Neuronal stem cell (in vitro differentiated cells): ENCODE measurements around the gene THAP2.
"Not testable (repeated sequence)": the region's sequence is repeated elsewhere in the genome, so short reads cannot be mapped to it uniquely, and the experiment has no call there.

ENCODE experiments used
- DNase-seq: peaks from one replicate; pipeline ENCODE4 v3.0.0-alpha.2; 2013; ENCODE audit warnings: low spot score
- H2AFZ ChIP-seq: one replicate; pipeline ENCODE4 v1.6.1; 2013; ENCODE audit warnings: mild to moderate bottlenecking, low read length, inconsistent platforms
- H2AK5ac ChIP-seq: 2 replicates; pipeline ENCODE4 v1.6.1; 2013; ENCODE audit warnings: low read depth, mild to moderate bottlenecking, inconsistent platforms, low read length, moderate library complexity, mixed read lengths
- H2BK120ac ChIP-seq: 2 replicates; pipeline ENCODE4 v1.6.1; 2013; ENCODE audit warnings: low read depth, mild to moderate bottlenecking, inconsistent platforms, low read length, moderate library complexity, mixed read lengths
- H2BK12ac ChIP-seq: one replicate; pipeline ENCODE4 v1.6.1; 2013; ENCODE audit warnings: low read length, inconsistent platforms
- H2BK15ac ChIP-seq: 2 replicates; pipeline ENCODE4 v1.6.1; 2013; ENCODE audit warnings: mild to moderate bottlenecking, low read length, inconsistent platforms, mixed read lengths
- H2BK5ac ChIP-seq: one replicate; pipeline ENCODE4 v1.6.1; 2013; ENCODE audit warnings: inconsistent platforms, mild to moderate bottlenecking, low read length, moderate library complexity
- H3K14ac ChIP-seq: one replicate; pipeline ENCODE4 v1.6.1; 2013; ENCODE audit warnings: low read length, inconsistent platforms
- H3K18ac ChIP-seq: 2 replicates; pipeline ENCODE4 v1.6.1; 2013; ENCODE audit warnings: low read length, inconsistent platforms
- H3K23ac ChIP-seq: 2 replicates; pipeline ENCODE4 v1.6.1; 2013; ENCODE audit warnings: low read depth, mild to moderate bottlenecking, mixed read lengths, low read length, inconsistent platforms; ENCODE audit not compliant: poor library complexity
- H3K27ac ChIP-seq: replicated peaks from 3 replicates; pipeline ENCODE4 v1.5.1; 2013; ENCODE audit warnings: low read length, inconsistent platforms
- H3K27me3 ChIP-seq, 3 experiments: 2 replicates each; pipeline ENCODE4 v1.6.1; 2013; ENCODE audit warnings: low read length in 3 of 3, mild to moderate bottlenecking in 2 of 3, inconsistent platforms in 1 of 3, low read depth in 1 of 3, mixed read lengths in 1 of 3, moderate library complexity in 1 of 3; ENCODE audit not compliant: control insufficient read depth in 3 of 3, insufficient read depth in 3 of 3
- H3K36me3 ChIP-seq, 2 donors: replicated peaks in 1 of 2; 2 replicates each; pipeline ENCODE4 v1.6.1; 2013; ENCODE audit warnings: low read length in 2 of 2; ENCODE audit not compliant: control insufficient read depth in 2 of 2, insufficient read depth in 2 of 2
- H3K4ac ChIP-seq: 2 replicates; pipeline ENCODE4 v1.6.1; 2013; ENCODE audit warnings: inconsistent platforms, mild to moderate bottlenecking, low read length, moderate library complexity
- H3K4me1 ChIP-seq, 2 donors: 1 replicate in 1 of 2; 2 replicates in 1 of 2; pipeline ENCODE4 v1.6.1; 2013; ENCODE audit warnings: low read length in 2 of 2, low read depth in 1 of 2; ENCODE audit not compliant: control insufficient read depth in 2 of 2, insufficient read depth in 1 of 2
- H3K4me2 ChIP-seq: one replicate; pipeline ENCODE4 v1.6.1; 2013; ENCODE audit warnings: mild to moderate bottlenecking, low read length, inconsistent platforms; ENCODE audit not compliant: insufficient read depth, poor library complexity, severe bottlenecking
- H3K4me3 ChIP-seq, 2 donors: 2 replicates each; pipeline ENCODE4 v1.5.1; 2013; ENCODE audit warnings: low read length in 2 of 2, mild to moderate bottlenecking in 2 of 2, inconsistent platforms in 1 of 2, moderate library complexity in 1 of 2
- H3K79me1 ChIP-seq: one replicate; pipeline ENCODE4 v1.6.1; 2013; ENCODE audit warnings: low read depth, mild to moderate bottlenecking, inconsistent platforms, low read length, moderate library complexity
- H3K9ac ChIP-seq: one replicate; pipeline ENCODE4 v1.6.1; 2013; ENCODE audit warnings: mild to moderate bottlenecking, low read depth, low read length, inconsistent platforms; ENCODE audit not compliant: poor library complexity
- H3K9me3 ChIP-seq, 2 donors: replicated peaks in 1 of 2; 2 replicates each; pipeline versions ENCODE3 to v1.6.1; 2013; ENCODE audit warnings: low read length in 2 of 2, mild to moderate bottlenecking in 2 of 2, inconsistent platforms in 1 of 2, low read depth in 1 of 2, mixed read lengths in 1 of 2, moderate library complexity in 1 of 2; ENCODE audit not compliant: control insufficient read depth in 2 of 2, insufficient read depth in 1 of 2
- H4K8ac ChIP-seq: one replicate; pipeline ENCODE4 v1.6.1; 2013; ENCODE audit warnings: low read depth, mild to moderate bottlenecking, inconsistent platforms, low read length, moderate library complexity
- H4K91ac ChIP-seq: one replicate; pipeline ENCODE4 v1.6.1; 2013; ENCODE audit warnings: low read length, low read depth, mild to moderate bottlenecking, inconsistent platforms; ENCODE audit not compliant: poor library complexity
- whole genome bisulfite sequencing, 2 donors: extraction: QIAGEN DNeasy Blood & Tissue Kit; methylation state at CpG; one replicate each; pipeline ENCODE4 v1.1.7; 2013; ENCODE audit warnings: missing lambda C conversion rate in 2 of 2, mixed read lengths in 1 of 2; ENCODE audit not compliant: insufficient read length in 2 of 2, insufficient replicate concordance in 1 of 2; ENCODE audit errors: extremely low coverage in 2 of 2; 5-methylcytosine and 5-hydroxymethylcytosine counted together

The THAP2 gene

GRCh38 chr12:71694099-71694820, 30.2 kb downstream of the THAP2 start:
- H3K18ac ChIP-seq, result no peak overlapping the region
- no peak overlapping the region for H3K9ac ChIP-seq
- peaks cover 3 to 34% of the 10 kb centered on the region in 2 donors for H3K36me3 ChIP-seq
- H3K14ac ChIP-seq, result no peak overlapping the region
- H4K8ac ChIP-seq, result no peak overlapping the region
- no peak overlapping the region for H4K91ac ChIP-seq
- H3K23ac ChIP-seq, result no peak overlapping the region
- H3K27me3 ChIP-seq, result no peaks in the 10 kb centered on the region
- H2BK15ac ChIP-seq, result no peak overlapping the region
- no peak for DNase-seq
- no peak overlapping the region for H2BK12ac ChIP-seq
- no peak overlapping the region for H2BK5ac ChIP-seq
- no peak overlapping the region for H3K4me3 ChIP-seq
- no peaks in the 10 kb centered on the region for H3K79me1 ChIP-seq
- peaks cover 0 to 1% of the 10 kb centered on the region in 2 donors for H3K4me1 ChIP-seq
- H2AK5ac ChIP-seq, result no peak overlapping the region
- H2AFZ ChIP-seq, result no peak overlapping the region
- H3K9me3 ChIP-seq, result no peaks in the 10 kb centered on the region
- no peak overlapping the region for H3K4ac ChIP-seq
- no peak overlapping the region for H3K27ac ChIP-seq
- no peak overlapping the region for H2BK120ac ChIP-seq
- no peak overlapping the region for H3K4me2 ChIP-seq
- WGBS, 2 donors, result no CpG with 5 or more reads among the region's 1 CpG

- no peak overlapping the region for H2BK15ac ChIP-seq
- H3K23ac ChIP-seq, result no peak overlapping the region
- no peak overlapping the region for H3K27ac ChIP-seq
- no peak for DNase-seq
- no peak overlapping the region for H2BK5ac ChIP-seq
- H4K91ac ChIP-seq, result no peak overlapping the region
- no peaks in the 10 kb centered on the region for H3K79me1 ChIP-seq
- no peak overlapping the region for H3K4me3 ChIP-seq
- H3K9ac ChIP-seq, result no peak overlapping the region
- H3K27me3 ChIP-seq, result no peaks in the 10 kb centered on the region
- H3K9me3 ChIP-seq, result no peaks in the 10 kb centered on the region
- no peak overlapping the region for H3K18ac ChIP-seq
- no peak overlapping the region for H2AFZ ChIP-seq
- H4K8ac ChIP-seq, result no peak overlapping the region
- no peak overlapping the region for H2BK120ac ChIP-seq
- H3K4ac ChIP-seq, result no peak overlapping the region
- no peak overlapping the region for H3K4me2 ChIP-seq
- H3K36me3 ChIP-seq, result peaks cover 3 to 48% of the 10 kb centered on the region in 2 donors
- WGBS, 2 donors, result no CpG with 5 or more reads among the region's 1 CpG
- no peak overlapping the region for H2AK5ac ChIP-seq
- H2BK12ac ChIP-seq, result no peak overlapping the region
- H3K4me1 ChIP-seq, result peaks cover 0 to 1% of the 10 kb centered on the region in 2 donors
- no peak overlapping the region for H3K14ac ChIP-seq
Observed at GRCh38 chr12:71695782-71696181, 31.7 kb downstream of the THAP2 start.

- H3K27ac ChIP-seq, H2AFZ ChIP-seq, H3K23ac ChIP-seq, H3K4me3 ChIP-seq, H2BK12ac ChIP-seq, H2BK15ac ChIP-seq, H3K4me1 ChIP-seq, H3K9me3 ChIP-seq, H4K8ac ChIP-seq, H3K27me3 ChIP-seq, DNase-seq, H3K4ac ChIP-seq, H3K9ac ChIP-seq, H3K4me2 ChIP-seq, H3K14ac ChIP-seq, H3K79me1 ChIP-seq, H2AK5ac ChIP-seq, H4K91ac ChIP-seq, H2BK120ac ChIP-seq, H2BK5ac ChIP-seq, H3K18ac ChIP-seq: not testable (repeated sequence)
- peaks cover 1 to 51% of the 10 kb centered on the region in 2 donors for H3K36me3 ChIP-seq
- no CpG with 5 or more reads among the region's 8 CpGs for WGBS, 2 donors
Observed at GRCh38 chr12:71702181-71702580, 38.1 kb downstream of the THAP2 start.

GRCh38 chr12:71702590-71702989, 38.5 kb downstream of the THAP2 start:
- Histone ChIP-seq H3K9ac (no peak overlapping the region), H2BK12ac (no peak overlapping the region), H3K14ac (no peak overlapping the region), H2AFZ (no peak overlapping the region), H4K8ac (no peak overlapping the region), H3K79me1 (no peaks in the 10 kb centered on the region), H3K27me3 (no peaks in the 10 kb centered on the region), H3K9me3 (no peaks in the 10 kb centered on the region), H3K4me1 (no peaks in the 10 kb centered on the region), H3K4me2 (no peak overlapping the region), H3K27ac (no peak overlapping the region), H3K4ac (no peak overlapping the region), H3K23ac (no peak overlapping the region), H4K91ac (no peak overlapping the region), H2AK5ac (no peak overlapping the region), H2BK15ac (no peak overlapping the region), H3K4me3 (no peak overlapping the region), H3K36me3 (peaks cover 0 to 47% of the 10 kb centered on the region in 2 donors), H2BK5ac (no peak overlapping the region), H3K18ac (no peak overlapping the region), H2BK120ac (no peak overlapping the region)
- DNase-seq, result no peak
- no CpG with 5 or more reads among the region's 5 CpGs for WGBS, 2 donors
